Panc1 (cell line): Measurements from ENCODE around the gene ZC3H7A. TPM values are rescaled to one million over a fixed set of nuclear protein-coding genes. Genes with fewer than 3 reads are reported as not detected.

Experiments used
- ATAC-seq: fragments of 200-7000 bp; cut with Tn5 transposase; 2 replicates; pipeline ENCODE4 v1.9.1; 2020; ENCODE audit warnings: mild to moderate bottlenecking, moderate library complexity
- BruUV-seq: library from RNA; stranded (reverse); fragments of 400-500 nt; replicated peaks from 2 replicates; lab custom pipeline; 2021; lab: Mats Ljungman, UMichigan
- CTCF ChIA-PET: fragments of 300-600 bp; sonication (Branson Sonifier 250); formaldehyde crosslinking; loops from one replicate; lab custom pipeline; 2022; ENCODE audit warnings: antibody characterized with exemption; lab: Charles Lee
- POLR2A ChIA-PET: fragments of 300-600 bp; sonication (Branson Sonifier 250); formaldehyde crosslinking; loops from one replicate; lab custom pipeline; 2022; ENCODE audit warnings: antibody characterized with exemption; lab: Charles Lee
- DNase-seq: peaks from one replicate; pipeline ENCODE4 v3.0.0-alpha.2; 2010; ENCODE audit warnings: low read depth, low spot score
- H3K27ac ChIP-seq: 2 replicates; pipeline ENCODE4 v1.5.1; 2011; ENCODE audit warnings: mild to moderate bottlenecking, low read length, inconsistent platforms
- H3K27me3 ChIP-seq: fragments of 200-500 bp; sonication (Bioruptor generic); 2 replicates; pipeline ENCODE4 v1.6.0; 2014; ENCODE audit warnings: low read length, inconsistent platforms; ENCODE audit not compliant: control insufficient read depth, insufficient read depth
- H3K36me3 ChIP-seq: fragments of 200-500 bp; sonication (Bioruptor generic); 2 replicates; pipeline ENCODE4 v1.5.1; 2014; ENCODE audit warnings: inconsistent platforms, mild to moderate bottlenecking, low read length, moderate library complexity; ENCODE audit not compliant: control insufficient read depth, insufficient read depth
- H3K4me1 ChIP-seq: 2 replicates; pipeline ENCODE4 v1.5.1; 2011; ENCODE audit warnings: inconsistent platforms, mild to moderate bottlenecking, low read length, moderate library complexity; ENCODE audit not compliant: control insufficient read depth, insufficient read depth
- H3K4me3 ChIP-seq, 2 experiments: 2 replicates each; pipeline ENCODE4 v1.5.1; 2011 to 2012; ENCODE audit warnings: low read depth in 2 of 2, low read length in 2 of 2, mild to moderate bottlenecking in 2 of 2, inconsistent platforms in 1 of 2, moderate library complexity in 1 of 2
- H3K9me3 ChIP-seq: fragments of 200-500 bp; sonication (Bioruptor generic); 2 replicates; pipeline ENCODE4 v1.5.1; 2014; ENCODE audit warnings: low read depth, mild to moderate bottlenecking, inconsistent platforms, low read length, moderate library complexity; ENCODE audit not compliant: control insufficient read depth, insufficient read depth
- POLR2AphosphoS5 ChIP-seq: IDR thresholded peaks from 2 replicates; pipeline ENCODE4 v1.6.1; 2012; ENCODE audit warnings: mild to moderate bottlenecking, low read depth, low read length, moderate library complexity
- SIN3A ChIP-seq: IDR thresholded peaks from 2 replicates; pipeline ENCODE4 v1.6.1; 2012; ENCODE audit warnings: low read depth, mild to moderate bottlenecking, low read length, moderate library complexity, borderline replicate concordance; ENCODE audit not compliant: insufficient read depth
- TCF7L2 ChIP-seq: IDR thresholded peaks from 2 replicates; pipeline ENCODE4 v1.6.1; 2011; ENCODE audit warnings: mild to moderate bottlenecking, low read depth, low read length, inconsistent platforms
- in situ Hi-C: cut with HindIII; loops from 2 replicates; pipeline ENCODE4 v1.10.0; 2016; ENCODE audit warnings: low sequenced_read_pairs, low pct_unique_long_range_greater_than_20kb
- intact Hi-C: fragments of 100-400 bp; cut with micrococcal nuclease; formaldehyde crosslinking; loops from one replicate; pipeline ENCODE4 v1.10.0; 2022; ENCODE audit not compliant: unreplicated experiment
- total RNA-seq: library from RNA; stranded (reverse); gene quantifications from one replicate; pipeline ENCODE4 v1.2.1, GENCODE V29; 2021; ENCODE audit not compliant: unreplicated experiment
- TF ChIP-seq, protein P1 (sequence below), 2 experiments: IDR thresholded peaks; 2 replicates each; pipeline ENCODE4 v1.6.1; 2011 to 2012; ENCODE audit warnings: low read depth in 2 of 2, control low read depth in 1 of 2, low read length in 1 of 2, mild to moderate bottlenecking in 1 of 2, moderate library complexity in 1 of 2; ENCODE audit not compliant: insufficient read depth in 1 of 2
- TF ChIP-seq, protein P2 (sequence below): fragments of 450-650 bp; IDR thresholded peaks from 2 replicates; pipeline ENCODE4 v1.5.1; 2017; ENCODE audit warnings: mild to moderate bottlenecking

Gene ZC3H7A
- total RNA-seq, 1 experiment from 2014 or later: 52.3 TPM

- no peaks in the 10 kb centered on the region for H3K9me3 ChIP-seq
- CTCF ChIA-PET: interaction anchor here (0.6 kb wide), 1 partner anchor 46 kb away, joined by 5 read pairs; no protein-coding TSS in a partner anchor
- TF ChIP-seq POLR2AphosphoS5: no peak
- TF ChIP-seq, protein P1, sequence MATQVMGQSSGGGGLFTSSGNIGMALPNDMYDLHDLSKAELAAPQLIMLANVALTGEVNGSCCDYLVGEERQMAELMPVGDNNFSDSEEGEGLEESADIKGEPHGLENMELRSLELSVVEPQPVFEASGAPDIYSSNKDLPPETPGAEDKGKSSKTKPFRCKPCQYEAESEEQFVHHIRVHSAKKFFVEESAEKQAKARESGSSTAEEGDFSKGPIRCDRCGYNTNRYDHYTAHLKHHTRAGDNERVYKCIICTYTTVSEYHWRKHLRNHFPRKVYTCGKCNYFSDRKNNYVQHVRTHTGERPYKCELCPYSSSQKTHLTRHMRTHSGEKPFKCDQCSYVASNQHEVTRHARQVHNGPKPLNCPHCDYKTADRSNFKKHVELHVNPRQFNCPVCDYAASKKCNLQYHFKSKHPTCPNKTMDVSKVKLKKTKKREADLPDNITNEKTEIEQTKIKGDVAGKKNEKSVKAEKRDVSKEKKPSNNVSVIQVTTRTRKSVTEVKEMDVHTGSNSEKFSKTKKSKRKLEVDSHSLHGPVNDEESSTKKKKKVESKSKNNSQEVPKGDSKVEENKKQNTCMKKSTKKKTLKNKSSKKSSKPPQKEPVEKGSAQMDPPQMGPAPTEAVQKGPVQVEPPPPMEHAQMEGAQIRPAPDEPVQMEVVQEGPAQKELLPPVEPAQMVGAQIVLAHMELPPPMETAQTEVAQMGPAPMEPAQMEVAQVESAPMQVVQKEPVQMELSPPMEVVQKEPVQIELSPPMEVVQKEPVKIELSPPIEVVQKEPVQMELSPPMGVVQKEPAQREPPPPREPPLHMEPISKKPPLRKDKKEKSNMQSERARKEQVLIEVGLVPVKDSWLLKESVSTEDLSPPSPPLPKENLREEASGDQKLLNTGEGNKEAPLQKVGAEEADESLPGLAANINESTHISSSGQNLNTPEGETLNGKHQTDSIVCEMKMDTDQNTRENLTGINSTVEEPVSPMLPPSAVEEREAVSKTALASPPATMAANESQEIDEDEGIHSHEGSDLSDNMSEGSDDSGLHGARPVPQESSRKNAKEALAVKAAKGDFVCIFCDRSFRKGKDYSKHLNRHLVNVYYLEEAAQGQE (IDR thresholded peaks at IDR 0.05; ENCODE audit: insufficient read depth in 1 of 2, low read depth in 2 of 2, low read length in 1 of 2): no peak
- no peak for TF ChIP-seq TCF7L2
- TF ChIP-seq SIN3A: no peak
- TF ChIP-seq, protein P2, sequence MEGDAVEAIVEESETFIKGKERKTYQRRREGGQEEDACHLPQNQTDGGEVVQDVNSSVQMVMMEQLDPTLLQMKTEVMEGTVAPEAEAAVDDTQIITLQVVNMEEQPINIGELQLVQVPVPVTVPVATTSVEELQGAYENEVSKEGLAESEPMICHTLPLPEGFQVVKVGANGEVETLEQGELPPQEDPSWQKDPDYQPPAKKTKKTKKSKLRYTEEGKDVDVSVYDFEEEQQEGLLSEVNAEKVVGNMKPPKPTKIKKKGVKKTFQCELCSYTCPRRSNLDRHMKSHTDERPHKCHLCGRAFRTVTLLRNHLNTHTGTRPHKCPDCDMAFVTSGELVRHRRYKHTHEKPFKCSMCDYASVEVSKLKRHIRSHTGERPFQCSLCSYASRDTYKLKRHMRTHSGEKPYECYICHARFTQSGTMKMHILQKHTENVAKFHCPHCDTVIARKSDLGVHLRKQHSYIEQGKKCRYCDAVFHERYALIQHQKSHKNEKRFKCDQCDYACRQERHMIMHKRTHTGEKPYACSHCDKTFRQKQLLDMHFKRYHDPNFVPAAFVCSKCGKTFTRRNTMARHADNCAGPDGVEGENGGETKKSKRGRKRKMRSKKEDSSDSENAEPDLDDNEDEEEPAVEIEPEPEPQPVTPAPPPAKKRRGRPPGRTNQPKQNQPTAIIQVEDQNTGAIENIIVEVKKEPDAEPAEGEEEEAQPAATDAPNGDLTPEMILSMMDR: no peak
- POLR2A ChIA-PET: interaction anchor here (0.7 kb wide), 1 partner anchor 440 kb away, joined by 5 read pairs; no protein-coding TSS in a partner anchor
- BruUV-seq: no TSS peak
- no peak overlapping the region for H3K4me3 ChIP-seq
- H3K36me3 ChIP-seq: peaks cover 18% of the 10 kb centered on the region
- H3K4me1 ChIP-seq: peaks cover 33% of the 10 kb centered on the region
- in situ Hi-C loops: no loop called here
- no peak for ATAC-seq
- intact Hi-C loops: no loop called here
- no peak overlapping the region; the same call in 1 of the 2 replicates for H3K27ac ChIP-seq
- DNase-seq: no peak
- no peaks in the 10 kb centered on the region for H3K27me3 ChIP-seq
Observed at GRCh38 chr16:11780991-11781680, 15.9 kb downstream of the ZC3H7A start.

- POLR2A ChIA-PET: no interaction called here
Observed at GRCh38 chr16:11779074-11779473, 18.0 kb downstream of the ZC3H7A start.

More at GRCh38 chr16:11779074-11779473, 18.0 kb downstream of the ZC3H7A start:
- no peak overlapping the region for H3K27ac ChIP-seq
- no peak overlapping the region for H3K4me3 ChIP-seq
- BruUV-seq: no TSS peak
- H3K9me3 ChIP-seq: no peaks in the 10 kb centered on the region
- no peaks in the 10 kb centered on the region for H3K27me3 ChIP-seq
- peaks cover 31% of the 10 kb centered on the region for H3K36me3 ChIP-seq
- in situ Hi-C loops: no loop called here
- ATAC-seq: no peak
- intact Hi-C loops: no loop called here
- H3K4me1 ChIP-seq: peaks cover 25% of the 10 kb centered on the region
- CTCF ChIA-PET: no interaction called here
- DNase-seq: no peak
- TF ChIP-seq SIN3A (no peak), POLR2AphosphoS5 (no peak), TCF7L2 (no peak)
- TF ChIP-seq, protein P1 (IDR thresholded peaks at IDR 0.05; ENCODE audit: insufficient read depth in 1 of 2, low read depth in 2 of 2, low read length in 1 of 2): no peak
- TF ChIP-seq, protein P2: no peak
